ENCODE results near the gene FAM20A.

The FAM20A gene

DNA sequence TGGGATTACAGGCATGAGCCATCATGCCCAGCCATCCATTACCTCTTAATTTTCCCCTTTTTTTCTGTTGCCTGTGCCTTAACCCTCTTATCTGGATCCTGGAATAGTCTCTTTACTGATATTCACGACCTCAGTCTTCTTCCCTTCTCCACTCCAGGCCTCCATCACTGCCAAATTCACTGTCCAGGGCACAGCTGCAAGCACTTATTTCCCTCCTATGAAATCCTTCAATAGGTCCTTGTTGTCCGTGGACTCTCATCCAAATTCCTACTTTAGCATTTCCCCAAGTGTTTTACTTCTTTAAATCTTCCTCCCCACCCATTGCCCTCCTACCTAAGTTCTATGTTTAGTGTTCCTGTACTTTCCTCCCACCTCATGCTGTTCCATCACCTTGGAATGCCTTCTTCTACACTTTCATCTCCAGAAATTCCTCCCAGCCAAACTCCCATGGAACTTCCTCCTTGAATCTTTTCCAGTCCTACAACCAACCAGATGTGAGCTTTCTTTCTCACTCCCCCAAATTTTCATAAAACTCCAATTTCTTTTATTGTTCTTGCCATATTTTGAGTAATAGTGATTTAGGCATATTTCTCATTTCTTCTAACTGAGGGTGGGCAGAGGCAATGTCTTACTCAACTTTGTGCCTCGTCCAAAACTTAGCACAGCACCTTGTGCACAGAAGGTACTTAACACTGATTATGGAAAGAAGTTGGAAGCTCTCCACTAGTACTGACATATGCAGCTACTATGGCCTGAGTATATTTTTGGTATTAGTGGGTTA is 35.3 kb downstream of the FAM20A start:
- TF ChIP-seq ZBTB7A (IDR thresholded peaks at IDR 0.05; ENCODE audit: low read depth) (no peak), FOXM1 (IDR thresholded peaks at IDR 0.05; ENCODE audit: borderline replicate concordance, low read depth) (no peak), YY1 (IDR thresholded peaks at IDR 0.05; ENCODE audit: low read depth) (no peak), TEAD4 (IDR thresholded peaks at IDR 0.05) (no peak), CEBPB (IDR thresholded peaks at IDR 0.05) (no peak), EP300 (IDR thresholded peaks at IDR 0.05; ENCODE audit: borderline replicate concordance) (no peak), TAF1 (IDR thresholded peaks at IDR 0.05; ENCODE audit: low read depth) (no peak), RAD21 (IDR thresholded peaks at IDR 0.05; ENCODE audit: low read depth) (no peak), CREB1 (IDR thresholded peaks at IDR 0.05; ENCODE audit: low read depth) (no peak)
- TF ChIP-seq, protein P1, sequence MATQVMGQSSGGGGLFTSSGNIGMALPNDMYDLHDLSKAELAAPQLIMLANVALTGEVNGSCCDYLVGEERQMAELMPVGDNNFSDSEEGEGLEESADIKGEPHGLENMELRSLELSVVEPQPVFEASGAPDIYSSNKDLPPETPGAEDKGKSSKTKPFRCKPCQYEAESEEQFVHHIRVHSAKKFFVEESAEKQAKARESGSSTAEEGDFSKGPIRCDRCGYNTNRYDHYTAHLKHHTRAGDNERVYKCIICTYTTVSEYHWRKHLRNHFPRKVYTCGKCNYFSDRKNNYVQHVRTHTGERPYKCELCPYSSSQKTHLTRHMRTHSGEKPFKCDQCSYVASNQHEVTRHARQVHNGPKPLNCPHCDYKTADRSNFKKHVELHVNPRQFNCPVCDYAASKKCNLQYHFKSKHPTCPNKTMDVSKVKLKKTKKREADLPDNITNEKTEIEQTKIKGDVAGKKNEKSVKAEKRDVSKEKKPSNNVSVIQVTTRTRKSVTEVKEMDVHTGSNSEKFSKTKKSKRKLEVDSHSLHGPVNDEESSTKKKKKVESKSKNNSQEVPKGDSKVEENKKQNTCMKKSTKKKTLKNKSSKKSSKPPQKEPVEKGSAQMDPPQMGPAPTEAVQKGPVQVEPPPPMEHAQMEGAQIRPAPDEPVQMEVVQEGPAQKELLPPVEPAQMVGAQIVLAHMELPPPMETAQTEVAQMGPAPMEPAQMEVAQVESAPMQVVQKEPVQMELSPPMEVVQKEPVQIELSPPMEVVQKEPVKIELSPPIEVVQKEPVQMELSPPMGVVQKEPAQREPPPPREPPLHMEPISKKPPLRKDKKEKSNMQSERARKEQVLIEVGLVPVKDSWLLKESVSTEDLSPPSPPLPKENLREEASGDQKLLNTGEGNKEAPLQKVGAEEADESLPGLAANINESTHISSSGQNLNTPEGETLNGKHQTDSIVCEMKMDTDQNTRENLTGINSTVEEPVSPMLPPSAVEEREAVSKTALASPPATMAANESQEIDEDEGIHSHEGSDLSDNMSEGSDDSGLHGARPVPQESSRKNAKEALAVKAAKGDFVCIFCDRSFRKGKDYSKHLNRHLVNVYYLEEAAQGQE (IDR thresholded peaks at IDR 0.05; ENCODE audit: low read depth): no peak

DNA sequence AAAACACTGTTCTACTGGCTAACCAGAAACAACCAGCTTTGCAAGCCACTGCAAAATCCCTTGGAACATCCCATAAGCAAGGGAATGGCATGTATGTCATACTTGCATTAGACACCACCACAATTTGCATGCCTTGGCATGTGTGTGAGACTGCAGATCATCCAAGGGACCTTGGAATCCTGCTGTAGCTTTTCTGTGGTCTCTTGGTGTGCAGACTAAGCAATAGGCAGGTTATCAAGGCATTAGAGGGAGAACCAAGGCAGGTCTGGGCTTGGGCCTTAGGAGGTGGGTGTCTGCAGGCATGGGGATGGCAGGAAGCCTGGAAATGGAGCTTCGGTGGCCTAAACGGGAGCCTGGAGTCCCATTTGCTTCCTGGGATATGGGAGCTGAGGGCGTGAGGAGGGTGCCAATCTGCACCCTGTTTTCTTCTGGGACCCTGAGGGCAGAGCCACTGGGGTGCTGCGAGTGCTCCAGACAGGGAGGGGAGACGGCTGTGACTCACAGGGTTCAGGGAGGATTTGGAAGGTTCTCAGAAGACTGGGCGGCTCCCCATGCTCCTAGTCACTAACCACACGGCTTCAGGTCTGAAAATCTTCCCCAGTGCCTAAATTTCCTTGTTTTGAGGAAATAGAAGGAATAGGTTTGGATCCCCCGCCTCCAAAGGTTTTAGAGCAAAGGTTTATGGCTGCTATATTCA is 36.6 kb downstream of the FAM20A start:
- no peak for TF ChIP-seq EP300 (IDR thresholded peaks at IDR 0.05; ENCODE audit: borderline replicate concordance)

DNA sequence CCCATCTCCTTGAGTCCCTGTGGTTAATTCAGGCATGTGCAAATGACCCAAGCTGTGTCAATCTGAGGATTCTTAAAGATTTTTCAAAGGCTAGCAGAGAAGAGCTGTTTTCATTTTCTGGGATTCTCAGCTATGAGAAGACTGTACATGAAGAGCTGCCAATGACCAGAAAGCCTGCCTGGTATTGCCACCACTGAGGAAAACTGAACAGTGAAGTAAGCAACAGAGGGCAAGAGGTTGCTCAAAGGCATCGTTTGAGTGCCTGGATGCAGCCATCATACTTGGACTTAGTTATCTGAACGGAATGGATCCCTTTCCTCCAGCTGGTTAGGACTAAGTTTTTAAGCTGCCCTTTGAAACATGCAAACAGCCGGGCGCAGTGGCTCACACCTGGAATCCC is 38.4 kb downstream of the FAM20A start:
- TF ChIP-seq FOXM1 (IDR thresholded peaks at IDR 0.05; ENCODE audit: borderline replicate concordance, low read depth) (no peak), CEBPB (IDR thresholded peaks at IDR 0.05) (no peak), TCF12 (IDR thresholded peaks at IDR 0.05; ENCODE audit: low read depth) (no peak), NFIC (IDR thresholded peaks at IDR 0.05) (no peak)

DNA sequence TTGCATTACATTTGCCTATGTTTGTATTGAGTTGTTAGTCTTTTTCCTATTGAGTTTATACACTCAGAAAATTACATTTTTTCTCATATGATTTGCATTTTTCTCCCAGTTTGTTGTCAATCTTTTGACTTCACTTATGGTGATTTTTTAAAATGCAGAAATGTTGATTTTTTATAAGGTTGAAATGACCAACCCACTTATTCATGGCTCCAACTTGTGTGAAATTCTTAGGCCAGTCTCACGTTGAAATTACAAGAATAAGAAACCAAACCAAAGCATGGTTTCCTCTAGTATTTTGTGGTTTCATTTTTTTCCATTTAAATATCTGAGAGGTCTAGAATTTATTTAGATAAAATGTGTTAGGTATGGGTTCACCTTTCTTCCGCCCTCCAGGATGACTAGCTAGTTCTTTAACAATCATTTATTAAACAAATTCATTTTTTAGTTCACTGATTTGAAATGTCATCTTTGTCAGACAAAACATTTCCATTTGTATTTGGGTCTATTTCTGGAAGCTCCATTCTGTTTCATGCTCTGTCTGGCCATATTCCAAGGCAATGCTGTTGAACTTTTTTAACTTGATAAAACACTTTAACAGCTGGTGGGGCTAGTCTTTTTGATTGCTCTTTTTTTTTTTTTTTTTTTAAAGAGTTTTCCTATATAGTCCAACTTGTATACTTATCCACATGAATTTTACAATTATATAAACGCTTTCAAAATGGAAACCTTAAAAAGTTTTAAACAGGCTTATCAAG is 40.0 kb downstream of the FAM20A start:
- TF ChIP-seq TCF12 (IDR thresholded peaks at IDR 0.05; ENCODE audit: low read depth) (no peak), YY1 (IDR thresholded peaks at IDR 0.05; ENCODE audit: low read depth) (no peak), RAD21 (IDR thresholded peaks at IDR 0.05; ENCODE audit: low read depth) (no peak), EP300 (IDR thresholded peaks at IDR 0.05; ENCODE audit: borderline replicate concordance) (no peak), FOXM1 (IDR thresholded peaks at IDR 0.05; ENCODE audit: borderline replicate concordance, low read depth) (no peak), EGR1 (IDR thresholded peaks at IDR 0.05) (no peak), CEBPB (IDR thresholded peaks at IDR 0.05) (no peak), ZBTB7A (IDR thresholded peaks at IDR 0.05; ENCODE audit: low read depth) (no peak), TEAD4 (IDR thresholded peaks at IDR 0.05) (no peak), NFIC (IDR thresholded peaks at IDR 0.05) (no peak), CREB1 (IDR thresholded peaks at IDR 0.05; ENCODE audit: low read depth) (no peak), TAF1 (IDR thresholded peaks at IDR 0.05; ENCODE audit: low read depth) (no peak)
- TF ChIP-seq, protein P2, sequence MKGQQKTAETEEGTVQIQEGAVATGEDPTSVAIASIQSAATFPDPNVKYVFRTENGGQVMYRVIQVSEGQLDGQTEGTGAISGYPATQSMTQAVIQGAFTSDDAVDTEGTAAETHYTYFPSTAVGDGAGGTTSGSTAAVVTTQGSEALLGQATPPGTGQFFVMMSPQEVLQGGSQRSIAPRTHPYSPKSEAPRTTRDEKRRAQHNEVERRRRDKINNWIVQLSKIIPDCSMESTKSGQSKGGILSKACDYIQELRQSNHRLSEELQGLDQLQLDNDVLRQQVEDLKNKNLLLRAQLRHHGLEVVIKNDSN (IDR thresholded peaks at IDR 0.05): no peak
- TF ChIP-seq, protein P3, sequence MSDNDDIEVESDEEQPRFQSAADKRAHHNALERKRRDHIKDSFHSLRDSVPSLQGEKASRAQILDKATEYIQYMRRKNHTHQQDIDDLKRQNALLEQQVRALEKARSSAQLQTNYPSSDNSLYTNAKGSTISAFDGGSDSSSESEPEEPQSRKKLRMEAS (IDR thresholded peaks at IDR 0.05): no peak
- TF ChIP-seq, protein P1 (IDR thresholded peaks at IDR 0.05; ENCODE audit: low read depth): no peak

DNA sequence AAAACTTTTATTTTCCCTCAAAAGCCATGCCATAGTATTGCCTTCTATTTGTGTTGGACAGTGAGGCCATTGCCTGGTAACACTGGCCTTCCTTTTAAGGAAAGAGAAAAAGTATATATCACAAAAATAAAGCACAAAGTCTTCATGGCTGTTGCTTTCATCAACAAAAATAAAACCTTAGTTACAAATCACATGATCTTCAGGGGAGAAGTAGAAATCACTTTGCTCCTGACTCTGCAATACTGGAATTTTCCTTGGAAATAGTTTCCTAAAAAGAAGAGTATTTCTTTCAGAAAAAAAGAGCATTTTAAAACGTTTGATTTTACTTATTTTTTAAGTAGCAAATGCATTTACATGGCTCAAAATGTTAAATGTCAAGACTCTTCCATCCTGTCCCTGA is 41.9 kb downstream of the FAM20A start:
- TF ChIP-seq NFIC (IDR thresholded peaks at IDR 0.05): no peak

DNA sequence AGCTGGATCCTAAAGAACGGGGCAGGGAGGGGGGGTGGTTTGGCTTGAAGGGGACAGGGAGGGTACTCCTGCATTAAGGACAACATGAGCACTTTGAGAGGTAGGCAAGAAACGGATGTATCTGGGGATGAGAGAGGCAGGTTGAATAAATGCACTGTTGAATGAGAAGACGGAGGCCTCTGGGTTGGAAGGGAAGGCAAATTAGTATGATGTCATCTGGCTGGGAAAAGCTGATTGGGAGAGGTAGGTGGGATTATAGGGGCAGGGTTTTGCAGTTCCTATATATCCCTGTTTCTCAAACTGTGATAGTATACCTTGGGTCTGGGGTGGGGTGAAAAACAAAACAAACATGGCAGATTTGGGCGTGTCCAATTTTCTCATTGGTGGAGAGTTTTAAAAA is 44.6 kb downstream of the FAM20A start:
- no peak for TF ChIP-seq CEBPB (IDR thresholded peaks at IDR 0.05)
- no peak for TF ChIP-seq EP300 (IDR thresholded peaks at IDR 0.05; ENCODE audit: borderline replicate concordance)
- no peak for TF ChIP-seq TCF12 (IDR thresholded peaks at IDR 0.05; ENCODE audit: low read depth)
- TF ChIP-seq YY1 (IDR thresholded peaks at IDR 0.05; ENCODE audit: low read depth): no peak
- no peak for TF ChIP-seq ZBTB7A (IDR thresholded peaks at IDR 0.05; ENCODE audit: low read depth)
